Prostate gland (tissue), 1 donor: ENCODE measurements around the gene RPAP2.

ENCODE experiments used
- POLR2A ChIP-seq: fragments of 450-650 bp; IDR thresholded peaks from one replicate; pipeline ENCODE4 v1.6.1; 2016; ENCODE audit warnings: antibody characterized with exemption, mild to moderate bottlenecking
- POLR2AphosphoS5 ChIP-seq: sonication (generic); formaldehyde crosslinking; IDR thresholded peaks from one replicate; pipeline ENCODE4 v1.6.1; 2017; ENCODE audit warnings: antibody characterized with exemption

DNA sequence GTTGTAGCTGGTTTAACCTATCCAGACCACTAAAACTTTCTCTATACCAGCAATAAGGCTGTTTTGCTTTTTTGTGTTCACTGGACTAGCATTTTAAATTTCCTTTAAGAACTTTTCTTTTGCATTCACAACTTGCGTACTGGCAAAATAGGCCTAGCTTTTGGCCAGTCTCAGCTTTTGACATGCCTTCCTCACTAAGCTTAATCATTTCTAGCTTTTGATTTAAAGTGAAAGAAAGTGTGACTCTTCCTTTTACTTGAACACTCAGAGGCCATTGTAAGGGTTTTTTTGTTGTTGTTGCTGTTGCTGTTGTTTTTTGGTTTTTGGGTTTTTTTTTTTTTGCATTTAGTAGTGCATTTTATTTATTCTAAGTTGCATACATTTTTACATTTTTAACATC is 15.2 kb downstream of the RPAP2 start:
- TF ChIP-seq POLR2A (no peak), POLR2AphosphoS5 (no peak)
